Measurements from ENCODE around the gene GALK2.
"Not testable (repeated sequence)": the region's sequence is repeated elsewhere in the genome, so short reads cannot be mapped to it uniquely, and the experiment has no call there.

The GALK2 gene

DNA sequence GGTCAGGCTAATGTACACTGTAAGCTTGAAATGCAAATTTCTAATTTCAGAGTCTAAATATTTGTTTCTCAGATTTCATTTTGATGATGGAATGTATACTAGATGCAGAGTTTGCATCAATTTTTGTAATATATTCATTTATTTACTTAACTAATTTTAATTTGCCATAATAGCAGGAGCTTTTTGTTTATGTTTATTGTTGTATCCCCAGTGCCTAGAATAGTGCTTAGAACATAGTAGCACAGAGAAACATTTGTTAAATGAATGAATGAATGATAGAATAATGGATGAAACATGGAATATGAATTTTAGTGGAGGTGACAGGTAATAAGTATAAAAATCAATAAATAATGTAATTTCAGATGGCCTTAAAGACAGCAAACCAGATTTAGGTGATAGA, 5.2 kb upstream of the GALK2 start:
- DNase-seq (ENCODE audit: low read depth) = no peak

DNA sequence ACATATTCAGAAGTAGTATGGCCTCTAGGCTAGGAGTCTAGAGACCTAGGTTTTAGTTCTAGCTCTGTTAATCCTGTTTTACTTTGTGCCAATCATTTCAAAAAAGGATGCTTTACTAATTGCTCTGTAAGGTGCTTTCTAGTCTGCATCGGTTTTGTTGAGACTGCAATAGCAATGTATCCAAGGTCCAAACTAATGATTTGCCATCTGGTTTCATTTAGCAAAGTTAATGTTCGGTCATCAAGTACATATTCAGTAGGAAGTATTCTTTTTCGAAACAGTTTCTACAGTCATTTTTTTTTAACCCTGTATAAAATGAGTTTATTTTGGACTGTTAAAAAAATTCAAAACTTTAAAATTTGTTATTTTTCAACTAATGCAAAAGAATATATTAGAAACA, 2.0 kb upstream of the GALK2 start:
- DNase-seq (ENCODE audit: low read depth) = no peak

GRCh38 chr15:49171790-49172189, 1.7 kb downstream of the GALK2 start:
- DNase-seq (ENCODE audit: low read depth) = no peak

GRCh38 chr15:49174902-49175301, 4.9 kb downstream of the GALK2 start:
- DNase-seq (ENCODE audit: low read depth) = no peak

DNA sequence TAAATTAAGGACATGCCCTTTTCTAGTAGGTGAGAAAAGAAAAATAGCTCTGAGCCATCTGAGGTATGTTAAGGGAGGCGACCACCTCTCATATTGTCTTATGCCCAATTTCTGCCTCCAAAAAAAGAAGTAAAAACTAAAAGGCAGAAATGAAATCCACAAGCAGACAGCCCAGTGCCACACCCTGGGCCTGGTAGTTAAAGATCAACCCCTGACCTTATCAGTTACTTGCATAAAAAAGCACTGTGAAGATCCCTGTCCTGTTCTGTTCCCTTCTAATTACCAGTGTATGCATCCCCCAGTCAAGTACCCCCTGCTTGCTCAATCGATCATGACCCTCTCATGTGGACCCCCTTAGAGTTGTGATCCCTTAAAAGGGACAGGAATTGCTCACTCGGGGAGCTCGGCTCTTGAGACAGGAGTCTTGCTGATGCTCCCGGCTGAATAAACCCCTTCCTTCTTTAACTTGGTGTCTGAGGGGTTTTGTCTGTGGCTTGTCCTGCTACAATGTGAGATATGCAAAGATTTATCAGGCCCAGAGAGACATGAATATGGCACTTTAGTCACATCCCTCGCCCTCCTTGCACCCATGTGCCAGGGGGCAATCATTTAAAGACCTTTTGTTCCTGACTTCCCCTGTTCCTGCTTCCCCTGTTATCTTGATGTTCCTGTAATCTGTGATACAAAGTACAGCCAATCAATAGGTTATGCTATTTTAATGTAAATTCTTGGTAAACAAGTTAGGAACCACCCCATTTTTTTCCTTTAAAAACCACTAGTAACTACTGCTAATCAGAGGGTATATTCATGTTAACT, 5.7 kb downstream of the GALK2 start:
- not testable (repeated sequence) for DNase-seq (ENCODE audit: low read depth)

GRCh38 chr15:49178497-49178896, 8.4 kb downstream of the GALK2 start:
- no peak for DNase-seq (ENCODE audit: low read depth)

DNA sequence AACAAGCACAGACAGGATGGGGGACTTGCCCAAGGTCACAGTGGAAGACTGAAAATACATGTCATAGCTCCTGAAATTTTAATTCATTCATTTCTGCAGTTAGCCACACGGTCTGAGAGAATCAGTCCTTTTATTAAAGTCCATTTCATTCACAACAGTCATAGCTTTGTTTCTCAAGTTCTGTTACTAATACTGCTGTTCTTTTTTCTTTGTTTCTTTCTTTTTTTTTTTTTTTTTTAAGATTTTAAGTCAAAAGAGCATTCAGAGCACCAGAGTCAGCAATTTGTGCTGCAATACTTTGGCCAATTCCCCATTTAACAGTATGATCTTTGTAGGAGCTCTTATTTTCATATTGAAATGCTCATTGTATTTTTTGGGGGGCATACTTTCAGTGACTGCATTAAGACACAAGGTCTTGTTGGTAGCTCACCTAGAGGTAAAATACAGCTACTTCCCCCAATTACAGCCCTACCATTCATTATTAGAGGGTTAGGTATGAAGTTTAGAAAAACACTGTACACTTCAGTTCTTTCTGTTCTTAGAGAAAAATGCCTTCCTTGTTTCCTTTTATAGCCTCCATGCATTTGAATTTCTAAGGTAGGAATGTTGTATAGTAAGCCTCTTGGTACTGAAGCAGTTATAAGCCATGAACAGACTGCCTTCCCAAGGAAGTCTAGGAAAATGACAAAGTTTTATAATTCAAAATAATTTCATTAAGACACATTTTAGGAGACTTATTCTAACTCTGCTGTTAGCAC, 9.6 kb downstream of the GALK2 start:
- no peak for DNase-seq (ENCODE audit: low read depth)

GRCh38 chr15:49182128-49182527, 12.1 kb downstream of the GALK2 start:
- no peak for DNase-seq (ENCODE audit: low read depth)

GRCh38 chr15:49183741-49184140, 13.7 kb downstream of the GALK2 start:
- not testable (repeated sequence) for DNase-seq (ENCODE audit: low read depth)

GRCh38 chr15:49185473-49185872, 15.4 kb downstream of the GALK2 start:
- no peak for DNase-seq (ENCODE audit: low read depth)

DNA sequence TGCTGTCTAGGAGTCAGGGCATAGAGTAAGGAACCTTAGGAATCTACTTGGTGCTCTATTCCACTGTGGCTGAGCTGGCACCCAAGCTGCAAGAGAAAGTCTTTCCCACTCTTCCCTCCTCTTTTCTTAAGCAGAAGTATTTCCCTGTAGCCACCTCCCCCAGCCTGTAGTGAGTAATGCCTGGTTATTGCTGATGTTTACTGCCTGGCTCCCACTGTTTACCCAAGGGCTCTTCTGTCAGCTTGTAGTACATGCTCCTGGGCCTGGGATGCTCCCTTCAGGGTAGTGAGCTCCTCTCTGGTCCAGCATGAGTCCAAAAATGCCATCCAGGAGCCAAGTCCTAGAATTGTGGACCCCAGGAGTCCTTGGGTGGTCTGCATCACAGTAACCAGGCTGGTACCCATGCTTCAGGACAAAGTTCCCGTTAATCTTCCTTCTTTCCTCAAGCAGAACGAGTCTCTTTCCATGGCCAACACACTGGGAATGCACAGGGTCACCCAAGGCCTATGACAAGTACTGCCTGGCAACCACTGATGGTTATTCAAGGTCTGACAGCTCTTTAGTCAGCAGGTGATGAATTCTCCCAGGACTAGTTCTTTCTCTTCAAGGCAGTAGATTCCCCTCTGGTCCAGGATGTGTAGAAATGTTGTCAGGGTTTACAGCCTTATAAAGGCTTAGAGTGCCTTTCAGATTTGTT, 17.6 kb downstream of the GALK2 start:
- no peak for DNase-seq (ENCODE audit: low read depth)

DNA sequence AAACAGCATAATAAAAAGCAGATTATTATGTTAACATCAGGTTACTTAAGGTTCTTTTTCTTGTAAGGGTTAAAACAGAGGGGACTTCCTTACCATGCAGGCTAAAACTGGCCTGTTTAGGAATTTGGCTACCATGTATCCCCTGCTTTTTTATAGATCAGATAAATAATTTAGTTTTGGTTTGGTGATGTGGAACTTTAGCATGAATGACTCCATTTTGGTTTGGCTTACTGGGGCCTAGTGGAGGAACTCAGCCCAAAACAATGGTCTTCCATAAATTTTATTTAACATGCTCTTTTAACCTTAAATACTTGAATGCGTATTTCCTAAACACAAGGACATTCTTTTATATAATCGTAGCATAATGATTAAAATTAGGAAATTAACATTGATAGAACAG, 18.9 kb downstream of the GALK2 start:
- no peak for DNase-seq (ENCODE audit: low read depth)

DNA sequence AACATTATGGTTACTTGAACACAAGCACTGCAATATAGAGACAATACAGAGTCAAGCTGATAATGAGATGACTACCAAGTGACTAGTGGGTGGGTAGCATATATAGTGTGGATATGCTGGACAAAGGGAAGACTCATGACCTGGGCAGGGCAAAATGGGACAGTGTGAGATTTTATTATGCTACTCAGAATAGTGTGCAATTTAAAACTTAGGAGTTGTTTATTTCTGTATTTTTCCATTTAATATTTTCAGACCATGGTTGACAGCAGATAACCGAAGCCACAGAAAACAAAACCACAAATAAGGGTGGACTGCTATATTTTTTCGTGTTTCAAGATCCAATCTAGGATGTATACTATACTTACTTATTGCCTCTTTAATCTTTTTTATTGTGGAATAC, 19.6 kb downstream of the GALK2 start:
- DNase-seq (ENCODE audit: low read depth) = no peak

- DNase-seq (ENCODE audit: low read depth) = no peak
These were observed 20.5 kb downstream of the GALK2 start for GRCh38 chr15:49190586-49190985.

- DNase-seq (ENCODE audit: low read depth) = no peak
These were observed 21.8 kb downstream of the GALK2 start for GRCh38 chr15:49191892-49192291.

- no peak for DNase-seq (ENCODE audit: low read depth)
These were observed 26.8 kb downstream of the GALK2 start for GRCh38 chr15:49196856-49197255.

GRCh38 chr15:49199666-49200065, 29.6 kb downstream of the GALK2 start:
- DNase-seq (ENCODE audit: low read depth) = no peak

DNA sequence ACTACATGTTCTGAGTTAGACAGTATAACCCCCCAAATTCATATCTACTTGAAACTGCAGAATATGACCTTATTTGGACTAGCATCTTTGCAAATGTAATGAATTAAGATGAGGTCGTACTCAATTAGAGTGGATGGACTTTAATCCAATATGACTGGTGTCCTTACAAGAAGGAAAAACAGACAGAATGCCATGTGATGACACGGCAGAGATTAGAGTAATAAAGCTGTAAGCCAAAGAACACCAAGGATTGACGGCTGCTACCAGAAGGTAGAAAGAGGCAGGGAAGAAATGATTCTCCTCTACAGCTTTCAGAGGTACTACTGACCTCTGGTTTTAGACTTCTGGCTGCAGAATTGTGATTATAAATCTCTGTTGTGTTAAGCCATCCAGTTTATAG, 30.3 kb downstream of the GALK2 start:
- DNase-seq (ENCODE audit: low read depth) = no peak

GRCh38 chr15:49208102-49208501, 38.1 kb downstream of the GALK2 start:
- DNase-seq (ENCODE audit: low read depth) = not testable (repeated sequence)

DNA sequence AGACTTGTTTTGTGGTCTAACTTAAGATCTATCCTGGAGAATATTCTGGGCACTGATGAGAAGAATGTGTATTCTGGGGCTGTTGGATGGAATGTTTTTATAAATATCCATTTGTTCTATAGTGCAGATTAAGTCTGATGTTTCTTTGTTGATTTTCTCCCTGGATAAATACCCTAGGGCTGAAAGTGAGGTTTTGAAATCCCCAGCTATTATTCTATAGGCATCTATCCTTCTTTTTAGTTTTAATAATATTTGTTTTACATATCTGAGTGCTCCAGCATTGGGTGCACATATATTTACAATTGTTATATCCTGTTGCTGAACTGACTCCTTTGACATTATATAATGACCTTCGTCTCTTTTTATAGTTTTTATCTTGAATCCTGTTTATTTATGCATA, 42.9 kb downstream of the GALK2 start:
- DNase-seq (ENCODE audit: low read depth) = no peak

- no peak for DNase-seq (ENCODE audit: low read depth)
These were observed 46.0 kb downstream of the GALK2 start for GRCh38 chr15:49215768-49216739.

Measured in HS-27A (cell line).